ENCODE measurements around the gene NUDCD3. TPM values are rescaled to one million over a fixed set of nuclear protein-coding genes. Genes with fewer than 3 reads are reported as not detected.

The NUDCD3 gene
- total RNA-seq, 1 donor from 2014 or later: 35.4 TPM

DNA sequence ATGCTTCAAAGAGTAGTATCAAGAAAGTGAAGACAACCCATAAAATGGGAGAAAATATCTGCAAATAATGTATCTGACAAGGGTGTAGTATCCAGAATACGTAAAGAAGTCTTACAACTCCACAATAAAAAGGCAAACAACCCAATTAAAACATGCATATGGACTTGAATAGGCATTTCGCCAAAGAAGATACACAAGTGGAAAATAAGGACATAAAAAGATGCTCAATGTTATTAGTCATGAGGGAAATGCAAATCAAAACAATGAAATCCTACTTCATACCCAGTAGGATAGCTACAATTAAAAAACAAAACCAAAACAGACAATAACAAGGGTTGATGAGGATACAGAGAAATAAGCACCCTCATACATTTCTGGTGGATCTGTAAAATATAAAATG lies 79.2 kb downstream of the NUDCD3 start:
- no peak overlapping the region for H3K4me3 ChIP-seq
- peaks cover 20% of the 10 kb centered on the region for H3F3A ChIP-seq (ENCODE audit: low read depth)
- H3K9ac ChIP-seq: no peak overlapping the region
- peaks cover 19% of the 10 kb centered on the region for H3K4me1 ChIP-seq
- no peaks in the 10 kb centered on the region for H3K36me3 ChIP-seq
- Mint-ChIP-seq H3K36me3 (peaks cover 20% of the 10 kb centered on the region), H3K4me3 (no peak overlapping the region), H3K27ac (no peak overlapping the region), H3K27me3 (ENCODE audit: insufficient read depth, low read depth) (peaks cover 3% of the 10 kb centered on the region), H3K9me3 (peaks cover 18% of the 10 kb centered on the region), H3K4me1 (peaks cover 23% of the 10 kb centered on the region)
- no peak overlapping the region for H3K4me2 ChIP-seq
- TF ChIP-seq, protein P1, sequence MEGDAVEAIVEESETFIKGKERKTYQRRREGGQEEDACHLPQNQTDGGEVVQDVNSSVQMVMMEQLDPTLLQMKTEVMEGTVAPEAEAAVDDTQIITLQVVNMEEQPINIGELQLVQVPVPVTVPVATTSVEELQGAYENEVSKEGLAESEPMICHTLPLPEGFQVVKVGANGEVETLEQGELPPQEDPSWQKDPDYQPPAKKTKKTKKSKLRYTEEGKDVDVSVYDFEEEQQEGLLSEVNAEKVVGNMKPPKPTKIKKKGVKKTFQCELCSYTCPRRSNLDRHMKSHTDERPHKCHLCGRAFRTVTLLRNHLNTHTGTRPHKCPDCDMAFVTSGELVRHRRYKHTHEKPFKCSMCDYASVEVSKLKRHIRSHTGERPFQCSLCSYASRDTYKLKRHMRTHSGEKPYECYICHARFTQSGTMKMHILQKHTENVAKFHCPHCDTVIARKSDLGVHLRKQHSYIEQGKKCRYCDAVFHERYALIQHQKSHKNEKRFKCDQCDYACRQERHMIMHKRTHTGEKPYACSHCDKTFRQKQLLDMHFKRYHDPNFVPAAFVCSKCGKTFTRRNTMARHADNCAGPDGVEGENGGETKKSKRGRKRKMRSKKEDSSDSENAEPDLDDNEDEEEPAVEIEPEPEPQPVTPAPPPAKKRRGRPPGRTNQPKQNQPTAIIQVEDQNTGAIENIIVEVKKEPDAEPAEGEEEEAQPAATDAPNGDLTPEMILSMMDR (IDR thresholded peaks at IDR 0.05): no peak
- no peak for TF ChIP-seq EZH2phosphoT487 (IDR thresholded peaks at IDR 0.05)
- TF ChIP-seq EZH2 (IDR thresholded peaks at IDR 0.05): no peak
- no peak overlapping the region for H2AFZ ChIP-seq (replicated peaks)
- no peaks in the 10 kb centered on the region for H3K9me3 ChIP-seq (ENCODE audit: low read depth)
- H3K27ac ChIP-seq: no peak overlapping the region
- DNase-seq (ENCODE audit: low spot score): no peak
- peaks cover 7% of the 10 kb centered on the region for H4K20me1 ChIP-seq (ENCODE audit: low read depth)
- no peaks in the 10 kb centered on the region for H3K27me3 ChIP-seq
- peaks cover 48% of the 10 kb centered on the region for H3K79me2 ChIP-seq (ENCODE audit: low read depth)

DNA sequence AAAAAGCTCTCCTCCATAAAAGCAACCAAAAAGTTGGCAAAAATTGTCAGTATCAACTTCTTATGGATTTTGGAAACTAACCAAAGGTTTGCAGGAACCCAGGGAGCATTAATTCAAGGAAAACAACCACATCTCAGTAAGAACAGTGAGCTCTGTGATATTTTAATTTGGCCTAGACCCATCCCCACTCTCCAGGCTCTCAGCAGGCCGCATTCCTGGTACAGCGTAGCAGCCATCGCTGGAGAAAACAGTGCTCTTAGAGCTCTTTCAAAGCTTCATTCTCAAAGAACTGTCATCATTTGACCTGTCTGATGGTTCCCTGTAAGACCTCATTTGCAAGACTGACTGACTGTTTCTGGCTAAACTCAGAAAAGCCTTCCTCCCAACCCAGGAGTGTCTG lies 81.9 kb downstream of the NUDCD3 start:
- Mint-ChIP-seq H3K27me3 (ENCODE audit: insufficient read depth, low read depth) (no peaks in the 10 kb centered on the region), H3K27ac (peak overlapping the region; percentile 72), H3K9me3 (peaks cover 18% of the 10 kb centered on the region), H3K4me3 (peak overlapping the region; percentile 18), H3K4me1 (peaks cover 24% of the 10 kb centered on the region), H3K36me3 (peaks cover 25% of the 10 kb centered on the region)
- peaks cover 20% of the 10 kb centered on the region for H3F3A ChIP-seq (ENCODE audit: low read depth)
- peaks cover 48% of the 10 kb centered on the region for H3K79me2 ChIP-seq (ENCODE audit: low read depth)
- peak overlapping the region; percentile 69 for H3K4me2 ChIP-seq
- H3K4me3 ChIP-seq: peak overlapping the region; percentile 19
- H3K9ac ChIP-seq: no peak overlapping the region
- H2AFZ ChIP-seq (replicated peaks): no peak overlapping the region
- no peaks in the 10 kb centered on the region for H3K36me3 ChIP-seq
- DNase-seq (ENCODE audit: low spot score): peak; percentile 56
- no peaks in the 10 kb centered on the region for H3K27me3 ChIP-seq
- peak overlapping the region; percentile 89 for H3K27ac ChIP-seq
- H3K4me1 ChIP-seq: peaks cover 19% of the 10 kb centered on the region
- H4K20me1 ChIP-seq (ENCODE audit: low read depth): peaks cover 7% of the 10 kb centered on the region
- no peak for TF ChIP-seq EZH2 (IDR thresholded peaks at IDR 0.05)
- TF ChIP-seq, protein P1 (IDR thresholded peaks at IDR 0.05): no peak
- no peak for TF ChIP-seq EZH2phosphoT487 (IDR thresholded peaks at IDR 0.05)
- H3K9me3 ChIP-seq (ENCODE audit: low read depth): no peaks in the 10 kb centered on the region

DNA sequence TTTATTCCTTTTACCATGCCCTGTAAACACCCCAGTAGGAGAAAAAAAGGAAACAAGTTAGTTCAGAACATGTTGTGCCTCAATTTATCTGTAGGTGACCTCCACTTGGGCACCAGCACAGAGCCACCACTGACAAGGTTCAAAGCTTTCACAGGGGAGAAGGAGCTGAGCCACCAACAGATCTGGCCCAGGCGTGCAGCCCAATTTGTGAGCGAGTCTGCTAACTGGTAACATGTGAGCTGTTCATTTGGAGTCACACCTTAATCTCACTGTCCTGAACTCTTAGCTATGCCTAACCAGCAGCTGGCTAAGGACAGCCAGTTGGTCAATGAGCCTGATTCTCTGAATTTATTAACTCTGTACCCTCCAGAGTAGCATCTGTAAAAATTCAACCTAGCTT lies 86.7 kb downstream of the NUDCD3 start:
- H3K36me3 Mint-ChIP-seq: peaks cover 21% of the 10 kb centered on the region
- DNase-seq (ENCODE audit: low spot score): no peak
- Histone ChIP-seq H3K79me2 (ENCODE audit: low read depth) (peaks cover 16% of the 10 kb centered on the region), H3K27ac (no peak overlapping the region), H3K4me2 (no peak overlapping the region), H3K36me3 (no peaks in the 10 kb centered on the region), H3K9ac (no peak overlapping the region), H3K4me3 (no peak overlapping the region), H3F3A (ENCODE audit: low read depth) (peaks cover 6% of the 10 kb centered on the region), H4K20me1 (ENCODE audit: low read depth) (peaks cover 1% of the 10 kb centered on the region), H3K27me3 (no peaks in the 10 kb centered on the region), H2AFZ (replicated peaks) (no peak overlapping the region), H3K9me3 (ENCODE audit: low read depth) (no peaks in the 10 kb centered on the region), H3K4me1 (peaks cover 8% of the 10 kb centered on the region)
- no peaks in the 10 kb centered on the region for H3K27me3 Mint-ChIP-seq (ENCODE audit: insufficient read depth, low read depth)
- H3K27ac Mint-ChIP-seq: no peak overlapping the region
- TF ChIP-seq, protein P1 (IDR thresholded peaks at IDR 0.05): no peak
- TF ChIP-seq EZH2phosphoT487 (IDR thresholded peaks at IDR 0.05) (no peak), EZH2 (IDR thresholded peaks at IDR 0.05) (no peak)
- peaks cover 18% of the 10 kb centered on the region for H3K4me1 Mint-ChIP-seq
- H3K9me3 Mint-ChIP-seq: no peaks in the 10 kb centered on the region
- H3K4me3 Mint-ChIP-seq: no peak overlapping the region
